Measurements from ENCODE around the gene FRRS1L.
A peak's percentile ranks its signal among the peaks of the same experiment; 100 is the strongest.
"Not testable (repeated sequence)": the region's sequence is repeated elsewhere in the genome, so short reads cannot be mapped to it uniquely, and the experiment has no call there.

FRRS1L gene

GRCh38 chr9:109129470-109130197 is 37.4 kb downstream of the FRRS1L start:
- no peak for DNase-seq

- not testable (repeated sequence) for DNase-seq
These were observed 40.4 kb downstream of the FRRS1L start for GRCh38 chr9:109126671-109127070.

- no peak for DNase-seq
These were observed 42.9 kb downstream of the FRRS1L start for GRCh38 chr9:109124121-109124520.

GRCh38 chr9:109122726-109123621 is 44.1 kb downstream of the FRRS1L start:
- no peak for DNase-seq

- DNase-seq, result no peak
These were observed 45.7 kb downstream of the FRRS1L start for GRCh38 chr9:109121232-109121796.

- DNase-seq, result no peak
These were observed 46.8 kb downstream of the FRRS1L start for GRCh38 chr9:109120204-109120789.

- DNase-seq, result peak; percentile 99
These were observed 47.4 kb downstream of the FRRS1L start, which contains the start of gene TMEM245 for GRCh38 chr9:109119439-109120203. TMEM245 (minus strand) TSS chr9:109119947; CDS start chr9:109119913, 34 bp downstream.

- DNase-seq, result peak; percentile 5
These were observed 48.1 kb downstream of the FRRS1L start for GRCh38 chr9:109118808-109119438.

GRCh38 chr9:109117856-109118807 is 48.9 kb downstream of the FRRS1L start:
- peak; percentile 90 for DNase-seq

- DNase-seq, result no peak
These were observed 51.0 kb downstream of the FRRS1L start for GRCh38 chr9:109115931-109116526.

GRCh38 chr9:109114670-109115069 is 52.4 kb downstream of the FRRS1L start:
- DNase-seq, result peak; percentile 60

GRCh38 chr9:109113892-109114609 is 53.0 kb downstream of the FRRS1L start:
- DNase-seq, result no peak

GRCh38 chr9:109113254-109113653 is 53.8 kb downstream of the FRRS1L start:
- DNase-seq, result no peak

GRCh38 chr9:109110329-109111021 is 56.6 kb downstream of the FRRS1L start:
- DNase-seq, result peak; percentile 80

- DNase-seq, result no peak
These were observed 57.1 kb downstream of the FRRS1L start for GRCh38 chr9:109109967-109110328.

- DNase-seq, result peak; percentile 69
These were observed 58.7 kb downstream of the FRRS1L start for GRCh38 chr9:109108318-109108717.

- peak; percentile 74 for DNase-seq
These were observed 59.4 kb downstream of the FRRS1L start for GRCh38 chr9:109107402-109108240.

GRCh38 chr9:109101810-109102209 is 65.2 kb downstream of the FRRS1L start:
- peak; percentile 13 for DNase-seq

Data from HCEC 1CT (cell line).